Measurements from ENCODE around the gene USP10. TPM values are rescaled to one million over a fixed set of nuclear protein-coding genes. Genes with fewer than 3 reads are reported as not detected.
A peak's percentile ranks its signal among the peaks of the same experiment; 100 is the strongest.
"Not testable (repeated sequence)": the region's sequence is repeated elsewhere in the genome, so short reads cannot be mapped to it uniquely, and the experiment has no call there.

The USP10 gene
- total RNA-seq, 1 donor from 2014 or later: 70.6 TPM

- DNase-seq (peak; percentile 77), ATAC-seq (ENCODE audit: poor library complexity) (peak; percentile 62)
- intact Hi-C loops (cut with DNase I): loop anchor here (5.0 kb wide), 1 partner anchor 66 kb away; no protein-coding TSS in a partner anchor
Observed at GRCh38 chr16:84738255-84739038, 38.6 kb downstream of the USP10 start.

GRCh38 chr16:84739349-84740124, 39.7 kb downstream of the USP10 start:
- DNase-seq (no peak), ATAC-seq (ENCODE audit: poor library complexity) (peak; percentile 26)
- intact Hi-C loops (cut with DNase I): loop anchor here (5.0 kb wide), 1 partner anchor 67 kb away; no protein-coding TSS in a partner anchor

GRCh38 chr16:84740596-84741116, 40.9 kb downstream of the USP10 start:
- DNase-seq (peak; percentile 67), ATAC-seq (ENCODE audit: poor library complexity) (peak; percentile 64)
- intact Hi-C loops (cut with DNase I): no loop called here

- ATAC-seq (ENCODE audit: poor library complexity): no peak
- no peak for DNase-seq
- intact Hi-C loops (cut with DNase I): no loop called here
Observed at GRCh38 chr16:84741340-84741830, 41.6 kb downstream of the USP10 start.

- DNase-seq (no peak), ATAC-seq (ENCODE audit: poor library complexity) (no peak)
- intact Hi-C loops (cut with DNase I): no loop called here
Observed at GRCh38 chr16:84742641-84743092, 42.9 kb downstream of the USP10 start.

- DNase-seq (no peak), ATAC-seq (ENCODE audit: poor library complexity) (no peak)
- intact Hi-C loops (cut with DNase I): no loop called here
Observed at GRCh38 chr16:84746231-84746630, 46.4 kb downstream of the USP10 start.

GRCh38 chr16:84746875-84747274, 47.1 kb downstream of the USP10 start:
- no peak for ATAC-seq (ENCODE audit: poor library complexity)
- no peak for DNase-seq
- intact Hi-C loops (cut with DNase I): no loop called here

- intact Hi-C loops (cut with DNase I); DNase-seq; ATAC-seq (ENCODE audit: poor library complexity): not testable (repeated sequence)
Observed at GRCh38 chr16:84748247-84748646, 48.4 kb downstream of the USP10 start.

- intact Hi-C loops (cut with DNase I): no loop called here
- DNase-seq: no peak
- ATAC-seq (ENCODE audit: poor library complexity): no peak
Observed at GRCh38 chr16:84749072-84749471, 49.3 kb downstream of the USP10 start.

GRCh38 chr16:84749815-84750214, 50.0 kb downstream of the USP10 start:
- ATAC-seq (ENCODE audit: poor library complexity) (no peak), DNase-seq (no peak)
- intact Hi-C loops (cut with DNase I): loop anchor here (5.0 to 10.0 kb wide), 2 partner anchors 222 to 335 kb away; no protein-coding TSS in a partner anchor

GRCh38 chr16:84750575-84750974, 50.8 kb downstream of the USP10 start:
- ATAC-seq (ENCODE audit: poor library complexity): no peak

GRCh38 chr16:84751241-84751640, 51.4 kb downstream of the USP10 start:
- intact Hi-C loops (cut with DNase I): loop anchor here (5.0 to 10.0 kb wide), 2 partner anchors 221 to 334 kb away; no protein-coding TSS in a partner anchor

More at GRCh38 chr16:84750575-84750974, 50.8 kb downstream of the USP10 start:
- intact Hi-C loops (cut with DNase I): loop anchor here (5.0 to 10.0 kb wide), 2 partner anchors 222 to 334 kb away; no protein-coding TSS in a partner anchor
- no peak for DNase-seq

GRCh38 chr16:84751947-84752346, 52.1 kb downstream of the USP10 start:
- intact Hi-C loops (cut with DNase I): loop anchor here (5.0 to 10.0 kb wide), 2 partner anchors 220 to 333 kb away; no protein-coding TSS in a partner anchor
- DNase-seq (no peak), ATAC-seq (ENCODE audit: poor library complexity) (no peak)

More at GRCh38 chr16:84751241-84751640, 51.4 kb downstream of the USP10 start:
- DNase-seq (no peak), ATAC-seq (ENCODE audit: poor library complexity) (no peak)

- DNase-seq (no peak), ATAC-seq (ENCODE audit: poor library complexity) (no peak)
- intact Hi-C loops (cut with DNase I): loop anchor here (5.0 to 10.0 kb wide), 2 partner anchors 220 to 332 kb away; no protein-coding TSS in a partner anchor
Observed at GRCh38 chr16:84752600-84752999, 52.8 kb downstream of the USP10 start.

- no peak for ATAC-seq (ENCODE audit: poor library complexity)
- intact Hi-C loops (cut with DNase I): loop anchor here (5.0 to 10.0 kb wide), 2 partner anchors 219 to 331 kb away; no protein-coding TSS in a partner anchor
- DNase-seq: no peak
Observed at GRCh38 chr16:84753412-84754326, 53.9 kb downstream of the USP10 start.

- ATAC-seq (ENCODE audit: poor library complexity) (peak; percentile 85), DNase-seq (no peak)
- intact Hi-C loops (cut with DNase I): loop anchor here (5.0 to 10.0 kb wide), 2 partner anchors 218 to 330 kb away; no protein-coding TSS in a partner anchor
Observed at GRCh38 chr16:84754353-84754856, 54.6 kb downstream of the USP10 start.

- no peak for DNase-seq
- no peak for ATAC-seq (ENCODE audit: poor library complexity)
- intact Hi-C loops (cut with DNase I): loop anchor here (5.0 to 10.0 kb wide), 3 partner anchors 197 to 330 kb away; no protein-coding TSS in a partner anchor
Observed at GRCh38 chr16:84754956-84755672, 55.3 kb downstream of the USP10 start.

All from Right ventricle myocardium superior (tissue), 1 donor.